GM19023 (cell line): ENCODE data around the gene RAB4B.
"Not testable (repeated sequence)": the region's sequence is repeated elsewhere in the genome, so short reads cannot be mapped to it uniquely, and the experiment has no call there.

Experiments used
- ATAC-seq: cut with Tn5 transposase; IDR thresholded peaks from one replicate; pipeline ENCODE4 v1.9.1; 2021; ENCODE audit warnings: mild to moderate bottlenecking, moderate library complexity; ENCODE audit not compliant: unreplicated experiment

RAB4B gene

GRCh38 chr19:40777937-40778705 lies at the start of gene RAB4B:
Gene RAB4B (plus strand): TSS chr19:40778247. CDS start chr19:40778376, 129 bp downstream.
- peak; percentile 72 for ATAC-seq

- ATAC-seq, result not testable (repeated sequence)
Observed at GRCh38 chr19:40730065-40730464, 48.0 kb upstream of the RAB4B start.

DNA sequence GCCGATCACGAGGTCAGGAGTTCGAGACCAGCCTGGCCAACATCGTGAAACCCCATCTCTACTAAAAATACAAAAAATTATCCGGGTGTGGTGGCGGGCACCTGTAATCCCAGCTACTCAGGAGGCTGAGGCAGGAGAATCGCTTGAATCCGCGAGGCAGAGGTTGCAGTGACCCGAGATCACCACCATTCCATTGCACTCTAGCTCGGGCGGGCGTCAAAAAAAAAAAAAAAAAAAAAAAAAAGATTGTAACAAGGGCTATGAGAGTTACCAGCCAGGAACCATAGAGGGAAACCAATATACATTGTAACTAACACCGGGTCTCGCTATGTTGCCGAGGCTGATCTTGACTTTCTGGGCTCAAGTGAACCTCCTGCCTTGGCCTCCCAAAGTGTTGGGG lies 45.7 kb upstream of the RAB4B start:
- ATAC-seq, result not testable (repeated sequence)

DNA sequence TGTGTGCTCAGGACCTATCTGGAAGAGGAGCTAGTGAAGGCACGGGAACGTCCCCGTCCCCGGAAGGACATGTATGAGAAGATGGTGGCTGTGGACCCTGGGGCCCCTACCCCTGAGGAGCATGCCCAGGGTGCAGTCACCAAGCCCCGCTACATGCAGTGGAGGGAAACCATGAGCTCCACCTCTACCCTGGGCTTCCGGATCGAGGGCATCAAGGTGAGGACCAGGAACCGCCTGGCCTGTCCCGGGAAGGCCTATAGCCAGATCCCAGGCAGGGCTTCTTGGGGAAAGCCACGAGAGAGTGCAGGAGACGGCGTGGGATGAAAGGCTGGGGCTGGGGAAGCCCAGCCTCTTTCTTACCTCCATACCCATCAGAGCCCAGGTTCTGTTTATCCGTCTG lies 44.9 kb upstream of the RAB4B start:
- ATAC-seq, result no peak

- no peak for ATAC-seq
Observed at GRCh38 chr19:40735013-40735771, 42.9 kb upstream of the RAB4B start.

DNA sequence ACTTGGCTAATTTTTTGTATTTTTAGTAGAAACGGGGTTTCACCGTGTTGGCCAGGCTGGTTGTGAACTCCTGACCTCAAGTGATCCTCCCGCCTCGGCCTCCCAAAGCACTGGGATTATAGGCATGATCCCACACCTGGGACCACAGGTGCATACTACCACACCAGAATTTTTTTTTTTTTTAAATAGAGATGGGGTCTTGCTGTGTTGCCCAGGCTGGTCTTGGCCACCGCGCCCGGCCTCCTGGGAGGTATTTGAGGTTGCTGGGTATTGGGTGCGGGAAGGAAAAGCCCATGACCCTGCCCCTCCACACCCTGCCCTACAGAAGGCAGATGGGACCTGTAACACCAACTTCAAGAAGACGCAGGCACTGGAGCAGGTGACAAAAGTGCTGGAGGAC lies 41.4 kb upstream of the RAB4B start:
- ATAC-seq, result no peak

DNA sequence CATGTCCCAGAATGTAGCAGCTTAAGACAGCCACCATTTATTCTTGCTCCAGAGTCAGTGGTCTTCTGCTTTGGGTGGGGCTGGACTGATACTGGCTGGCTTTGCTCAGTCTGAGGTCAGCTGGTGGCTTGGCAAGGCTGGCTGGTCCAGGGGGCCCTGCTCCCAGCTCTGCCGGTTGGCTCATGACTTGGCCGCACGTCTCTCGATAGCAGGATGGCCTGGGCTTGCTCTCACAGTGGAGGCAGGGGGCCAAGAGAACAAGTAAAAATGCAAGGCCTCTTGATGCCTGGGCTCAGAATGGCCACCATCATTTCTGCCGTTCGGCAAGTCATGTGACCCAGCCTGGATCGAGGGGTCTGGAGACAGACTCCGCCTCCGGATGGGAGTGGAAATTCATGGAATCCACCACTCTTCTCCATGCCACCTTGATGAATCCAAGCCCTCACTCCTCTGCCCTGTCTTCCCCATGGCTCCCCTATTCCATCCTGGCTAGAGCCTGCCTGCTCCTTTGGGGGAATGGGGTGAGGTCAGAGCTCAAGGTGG lies 40.9 kb upstream of the RAB4B start:
- ATAC-seq, result no peak

- no peak for ATAC-seq
Observed at GRCh38 chr19:40739030-40739839, 38.8 kb upstream of the RAB4B start.

DNA sequence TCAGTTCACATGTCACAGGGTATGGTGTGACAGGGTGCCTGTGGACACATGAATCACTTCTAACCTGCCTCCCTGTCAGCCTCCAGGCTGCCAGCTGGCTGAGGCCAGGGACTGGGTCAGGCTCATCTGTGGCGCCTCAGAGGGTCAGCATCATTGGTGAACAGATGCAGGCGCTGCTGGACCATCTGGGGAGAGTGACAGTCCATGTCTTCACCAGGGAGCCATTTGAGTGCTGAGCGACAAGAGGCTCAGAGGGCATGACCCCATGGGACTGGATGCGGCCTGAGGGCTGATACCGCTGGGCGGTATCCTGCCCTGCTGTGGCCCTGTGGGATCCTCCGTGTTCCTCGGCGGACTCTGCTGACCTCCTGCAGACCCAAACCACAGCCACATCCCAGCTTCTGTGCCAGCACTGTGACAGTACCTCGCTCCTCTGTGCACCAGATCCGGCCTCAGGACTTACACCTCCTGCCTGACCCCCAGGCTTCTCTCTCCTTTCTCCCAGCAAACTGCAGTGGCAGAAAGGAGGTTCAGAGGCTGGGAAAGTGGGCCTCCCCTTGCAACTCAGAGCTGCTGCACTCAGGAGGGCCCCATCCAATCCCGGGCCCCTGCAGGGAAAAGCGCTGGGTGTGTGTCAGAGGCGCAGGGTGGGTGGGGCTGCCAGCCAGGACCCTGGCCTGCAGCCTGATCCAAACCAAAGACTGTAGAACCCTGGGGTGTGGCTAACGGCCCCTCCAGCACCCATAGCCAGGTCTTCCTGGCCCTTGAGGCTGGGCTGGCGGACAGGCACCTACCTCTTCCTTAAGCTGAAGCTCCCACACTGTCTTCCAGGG lies 38.0 kb upstream of the RAB4B start:
- ATAC-seq, result no peak

- ATAC-seq, result no peak
Observed at GRCh38 chr19:40740747-40741146, 37.3 kb upstream of the RAB4B start.

GRCh38 chr19:40741527-40742390 lies 36.3 kb upstream of the RAB4B start:
- ATAC-seq, result no peak

- ATAC-seq, result no peak
Observed at GRCh38 chr19:40742477-40742876, 35.6 kb upstream of the RAB4B start.

GRCh38 chr19:40742886-40743285 lies 35.2 kb upstream of the RAB4B start:
- ATAC-seq, result no peak

DNA sequence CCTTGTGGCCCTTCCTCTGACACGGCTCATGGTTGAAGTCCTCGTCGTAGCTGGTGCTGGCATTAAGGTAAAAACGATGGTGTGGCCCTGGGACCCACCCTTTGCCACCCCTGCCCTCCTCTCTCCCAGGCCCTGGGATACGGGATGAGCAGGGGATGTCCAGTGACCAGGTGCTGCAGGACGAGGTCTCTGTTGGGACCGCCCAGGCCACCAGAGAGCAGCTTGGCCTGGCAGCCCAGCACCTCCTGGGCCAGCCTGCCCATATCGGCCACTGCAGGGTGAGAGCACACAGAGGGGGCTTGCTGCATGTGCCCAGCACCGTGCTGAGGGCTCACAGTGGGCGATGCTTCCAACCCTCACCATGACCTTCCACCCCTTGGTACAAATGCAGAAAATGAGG lies 34.1 kb upstream of the RAB4B start:
- no peak for ATAC-seq

GRCh38 chr19:40744554-40745401 lies 33.3 kb upstream of the RAB4B start:
- no peak for ATAC-seq

DNA sequence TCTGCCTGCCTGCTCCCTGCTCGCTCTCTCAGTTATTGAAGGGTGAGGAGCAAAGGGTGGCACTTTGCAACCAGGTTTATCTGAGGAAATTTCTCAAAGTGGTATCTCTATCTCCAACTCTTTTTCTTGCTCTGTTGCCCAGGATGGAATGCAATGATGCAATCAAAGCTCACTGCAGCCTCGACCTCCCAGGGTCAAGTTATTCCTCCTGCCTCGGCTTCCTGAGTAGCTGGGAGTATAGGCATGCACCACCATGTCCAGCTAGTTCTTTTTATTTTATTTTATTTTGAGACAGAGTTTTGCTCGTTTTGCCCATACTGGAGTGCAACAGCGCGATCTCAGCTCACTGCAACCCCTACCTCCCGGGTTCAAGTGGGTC lies 32.7 kb upstream of the RAB4B start:
- ATAC-seq, result no peak

DNA sequence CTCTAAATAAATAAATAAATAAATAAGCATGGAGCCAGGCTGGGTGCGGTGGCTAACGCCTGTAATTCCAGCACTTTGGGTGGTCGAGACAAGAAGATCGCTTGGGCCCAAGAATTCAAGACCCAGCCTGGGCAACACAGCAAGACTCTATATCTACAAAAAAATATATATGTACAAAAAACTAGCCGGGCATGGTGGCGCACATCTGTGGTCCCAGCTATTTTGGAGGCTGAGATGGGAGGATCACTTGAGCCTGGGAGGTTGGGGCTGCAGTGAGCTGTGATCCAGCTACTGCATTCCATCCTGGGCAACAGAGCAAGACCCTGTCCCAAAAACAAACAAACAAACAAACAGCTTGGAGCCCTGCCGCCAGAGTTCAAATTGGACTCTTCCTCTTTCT lies 30.5 kb upstream of the RAB4B start:
- no peak for ATAC-seq

GRCh38 chr19:40750058-40750873 lies 27.8 kb upstream of the RAB4B start, which contains the start of gene ACTMAP:
Gene ACTMAP (minus strand): TSS chr19:40750477. CDS start chr19:40749803, 674 bp downstream.
- peak; percentile 84 for ATAC-seq
